Stimulated activated naive CD4-positive, alpha-beta T cell treated with Interleukin-2 at 50 U/mL for 16 hours (primary cell): Measurements from ENCODE around the gene KBTBD8.

Source experiments
- DNase-seq: peaks from one replicate; lab custom pipeline; 2025; lab: John Stamatoyannopoulos, UW

KBTBD8 gene

GRCh38 chr3:66997560-66998112 is 471 bp upstream of the KBTBD8 start:
- no peak for DNase-seq

- no peak for DNase-seq
These were observed 763 bp downstream of the KBTBD8 start for GRCh38 chr3:66998904-66999235.

- no peak for DNase-seq
These were observed 1.9 kb downstream of the KBTBD8 start for GRCh38 chr3:67000009-67000408.

GRCh38 chr3:67001086-67001861 is 3.2 kb downstream of the KBTBD8 start:
- no peak for DNase-seq

- DNase-seq, result no peak
These were observed 7.9 kb downstream of the KBTBD8 start for GRCh38 chr3:67005974-67006373.

- no peak for DNase-seq
These were observed 8.4 kb downstream of the KBTBD8 start for GRCh38 chr3:67006460-67006859.

GRCh38 chr3:67008388-67008787 is 10.3 kb downstream of the KBTBD8 start:
- no peak for DNase-seq

- no peak for DNase-seq
These were observed 11.6 kb downstream of the KBTBD8 start for GRCh38 chr3:67009716-67010115.

- no peak for DNase-seq
These were observed 13.5 kb downstream of the KBTBD8 start for GRCh38 chr3:67011414-67012131.

- no peak for DNase-seq
These were observed 14.5 kb downstream of the KBTBD8 start for GRCh38 chr3:67012564-67012963.

GRCh38 chr3:67015702-67016484 is 17.8 kb downstream of the KBTBD8 start:
- DNase-seq, result no peak

GRCh38 chr3:67016522-67017080 is 18.5 kb downstream of the KBTBD8 start:
- DNase-seq, result no peak

- no peak for DNase-seq
These were observed 19.1 kb downstream of the KBTBD8 start for GRCh38 chr3:67017211-67017610.

- DNase-seq, result no peak
These were observed 20.1 kb downstream of the KBTBD8 start for GRCh38 chr3:67018105-67018788.

- DNase-seq, result no peak
These were observed 20.9 kb downstream of the KBTBD8 start for GRCh38 chr3:67018789-67019526.

GRCh38 chr3:67028001-67028784 is 30.1 kb downstream of the KBTBD8 start:
- no peak for DNase-seq

- no peak for DNase-seq
These were observed 33.0 kb downstream of the KBTBD8 start for GRCh38 chr3:67030785-67031740.

- DNase-seq, result no peak
These were observed 33.9 kb downstream of the KBTBD8 start for GRCh38 chr3:67031986-67032385.

GRCh38 chr3:67033079-67033478 is 35.0 kb downstream of the KBTBD8 start:
- no peak for DNase-seq
